ENCODE data around the gene PYDC1.

PYDC1 gene

GRCh38 chr16:31186930-31187807, 29.8 kb downstream of the PYDC1 start:
- no peak for DNase-seq (ENCODE audit: low spot score)
- no peak for TF ChIP-seq CTCF (IDR thresholded peaks at IDR 0.05; ENCODE audit: extremely low read depth, missing control alignments)

GRCh38 chr16:31186176-31186575, 30.8 kb downstream of the PYDC1 start:
- no peak for DNase-seq (ENCODE audit: low spot score)
- TF ChIP-seq CTCF (IDR thresholded peaks at IDR 0.05; ENCODE audit: extremely low read depth, missing control alignments): no peak

GRCh38 chr16:31185339-31185738, 31.6 kb downstream of the PYDC1 start:
- TF ChIP-seq CTCF (IDR thresholded peaks at IDR 0.05; ENCODE audit: extremely low read depth, missing control alignments): no peak
- no peak for DNase-seq (ENCODE audit: low spot score)

GRCh38 chr16:31184888-31185287, 32.0 kb downstream of the PYDC1 start:
- DNase-seq (ENCODE audit: low spot score): no peak
- no peak for TF ChIP-seq CTCF (IDR thresholded peaks at IDR 0.05; ENCODE audit: extremely low read depth, missing control alignments)

GRCh38 chr16:31183432-31184428, 33.2 kb downstream of the PYDC1 start:
- TF ChIP-seq CTCF (IDR thresholded peaks at IDR 0.05; ENCODE audit: extremely low read depth, missing control alignments): no peak
- no peak for DNase-seq (ENCODE audit: low spot score)

GRCh38 chr16:31182391-31182790, 34.5 kb downstream of the PYDC1 start:
- TF ChIP-seq CTCF (IDR thresholded peaks at IDR 0.05; ENCODE audit: extremely low read depth, missing control alignments): no peak
- no peak for DNase-seq (ENCODE audit: low spot score)
